B cell (primary cell): ENCODE data around the gene MPC2. TPM values are rescaled to one million over a fixed set of nuclear protein-coding genes. Genes with fewer than 3 reads are reported as not detected.

ENCODE experiments used
- ATAC-seq: fragments of 200-7000 bp; cut with Tn5 transposase; one replicate; pipeline ENCODE4 v1.10.0; 2021; ENCODE audit warnings: low read depth, mild to moderate bottlenecking, moderate number of reproducible peaks, moderate library complexity
- CTCF ChIA-PET: fragments of 350-600 bp; sonication (Branson Sonifier 250); formaldehyde crosslinking; loops from one replicate; lab custom pipeline; 2021; ENCODE audit warnings: antibody characterized with exemption, inconsistent platforms; lab: Charles Lee
- POLR2A ChIA-PET: fragments of 350-600 bp; sonication (Branson Sonifier 250); formaldehyde crosslinking; loops from one replicate; lab custom pipeline; 2021; ENCODE audit warnings: antibody characterized with exemption; lab: Charles Lee
- DNase-seq: peaks from one replicate; pipeline ENCODE4 v3.0.0; 2013
- H2AFZ ChIP-seq: 2 replicates; pipeline ENCODE4 v1.6.1; 2012; ENCODE audit warnings: mild to moderate bottlenecking, low read depth, low read length; ENCODE audit not compliant: insufficient read depth, poor library complexity, severe bottlenecking
- H3K27ac ChIP-seq, 2 donors: 1 replicate in 1 of 2; 2 replicates in 1 of 2; pipeline ENCODE4 v1.5.1; 2012 to 2013; ENCODE audit warnings: low read length in 2 of 2, mild to moderate bottlenecking in 2 of 2, moderate library complexity in 1 of 2
- H3K27me3 ChIP-seq, 4 experiments: fragments of 200-600 bp in 1 of 4; sonication (generic) in 1 of 4; replicated peaks in 1 of 4; 1 replicate in 2 of 4; 2 replicates in 2 of 4; pipeline versions ENCODE4 v1.6.1 to v1.7.0; 2013 to 2016; ENCODE audit warnings: low read length in 3 of 4, mild to moderate bottlenecking in 2 of 4, mixed read lengths in 1 of 4, moderate library complexity in 1 of 4; ENCODE audit not compliant: insufficient read depth in 4 of 4, control insufficient read depth in 3 of 4; ENCODE audit errors: control extremely low read depth in 1 of 4
- H3K36me3 ChIP-seq, 2 experiments: replicated peaks in 1 of 2; 1 replicate in 1 of 2; 2 replicates in 1 of 2; pipeline versions ENCODE4 v1.6.1 to v1.7.1; 2013; ENCODE audit warnings: low read length in 1 of 2; ENCODE audit not compliant: insufficient read depth in 2 of 2, control insufficient read depth in 1 of 2; ENCODE audit errors: control extremely low read depth in 1 of 2, extremely low read depth in 1 of 2
- H3K4me1 ChIP-seq, 2 donors: fragments of 200-600 bp in 1 of 2; sonication (generic) in 1 of 2; 1 replicate in 1 of 2; 2 replicates in 1 of 2; pipeline versions ENCODE4 v1.5.1 to v1.6.1; 2013 to 2017; ENCODE audit warnings: low read length in 2 of 2; ENCODE audit not compliant: control insufficient read depth in 2 of 2, insufficient read depth in 2 of 2
- H3K4me2 ChIP-seq: replicated peaks from 2 replicates; pipeline ENCODE3; 2012; ENCODE audit warnings: mild to moderate bottlenecking, low read depth, low read length; ENCODE audit not compliant: poor library complexity, severe bottlenecking
- H3K4me3 ChIP-seq, 5 experiments: fragments of 200-600 bp in 1 of 5; sonication (generic) in 1 of 5; 1 replicate in 3 of 5; 2 replicates in 2 of 5; pipeline versions ENCODE4 v1.5.1 to v1.7.0; 2011 to 2016; ENCODE audit warnings: low read length in 4 of 5, mild to moderate bottlenecking in 4 of 5, low read depth in 2 of 5, control low read depth in 1 of 5, moderate library complexity in 1 of 5; ENCODE audit not compliant: insufficient read depth in 1 of 5; ENCODE audit errors: control extremely low read depth in 1 of 5, extremely low read depth in 1 of 5
- H3K79me2 ChIP-seq: fragments of 200-600 bp; sonication (generic); one replicate; pipeline ENCODE4 v1.6.0; 2016; ENCODE audit warnings: low read length; ENCODE audit not compliant: control insufficient read depth, insufficient read depth
- H3K9ac ChIP-seq: fragments of 200-600 bp; sonication (generic); 2 replicates; pipeline ENCODE4 v1.6.1; 2017; ENCODE audit warnings: mild to moderate bottlenecking, low read length, moderate library complexity
- H3K9me3 ChIP-seq, 3 donors: one replicate each; pipeline versions ENCODE4 v1.6.1 to v1.7.1; 2013; ENCODE audit warnings: low read length in 2 of 3; ENCODE audit not compliant: control insufficient read depth in 2 of 3, insufficient read depth in 1 of 3; ENCODE audit errors: control extremely low read depth in 1 of 3
- H4K20me1 ChIP-seq: 2 replicates; pipeline ENCODE4 v1.6.0; 2012; ENCODE audit warnings: mild to moderate bottlenecking, low read length; ENCODE audit not compliant: insufficient read depth, control insufficient read depth, poor library complexity, severe bottlenecking
- H3K27ac Mint-ChIP-seq: one replicate; pipeline ENCODE4 v1.8.0; 2021; ENCODE audit warnings: mixed read lengths
- H3K27me3 Mint-ChIP-seq: one replicate; pipeline ENCODE4 v1.8.0; 2021; ENCODE audit warnings: mixed read lengths
- H3K4me1 Mint-ChIP-seq: one replicate; pipeline ENCODE4 v1.8.0; 2021; ENCODE audit warnings: mixed read lengths
- H3K4me3 Mint-ChIP-seq: one replicate; pipeline ENCODE4 v1.8.0; 2021; ENCODE audit warnings: mixed read lengths
- H3K9me3 Mint-ChIP-seq: one replicate; pipeline ENCODE4 v1.8.0; 2022; ENCODE audit warnings: mixed read lengths; ENCODE audit not compliant: insufficient read depth
- EZH2 ChIP-seq: IDR thresholded peaks from 2 replicates; pipeline ENCODE4 v1.6.1; 2012; ENCODE audit warnings: borderline replicate concordance, low read depth, mild to moderate bottlenecking, moderate library complexity, low read length; ENCODE audit not compliant: insufficient read depth, poor library complexity, severe bottlenecking
- WGBS: methylation state at CpG from one replicate; pipeline ENCODE4 v1.1.5; 2013; ENCODE audit warnings: missing lambda C conversion rate; ENCODE audit not compliant: insufficient coverage; 5-methylcytosine and 5-hydroxymethylcytosine counted together
- intact Hi-C: fragments of 100-400 bp; cut with micrococcal nuclease; formaldehyde crosslinking; loops from one replicate; pipeline ENCODE4 v1.10.0; 2022
- polyA plus RNA-seq: library from polyadenylated mRNA; depleted of rRNA; stranded (reverse); fragments of >200 nt; gene quantifications from 2 replicates; pipeline ENCODE4 v1.2.3, GENCODE V29; 2012
- total RNA-seq, 2 donors: library from RNA; stranded (reverse); fragments of 120-200 nt in 1 of 2; gene quantifications; 1 replicate in 1 of 2; 2 replicates in 1 of 2; pipeline versions ENCODE4 v1.2.3 to v1.2.4, GENCODE V29; 2013 to 2022
- TF ChIP-seq, protein P1 (sequence below): fragments of 200-600 bp; IDR thresholded peaks from one replicate; pipeline ENCODE4 v1.8.0; 2022; ENCODE audit warnings: antibody characterized with exemption, mild to moderate bottlenecking

MPC2 gene
- total and polyA plus RNA-seq, 2 donors (not counting 1 experiment from before 2014, with no cell fraction given): 16.4 to 17.5 TPM

GRCh38 chr1:167955915-167956314, 19.0 kb upstream of the MPC2 start:
- no peaks in the 10 kb centered on the region for H3K4me1 ChIP-seq
- DNase-seq: no peak
- ChIA-PET CTCF (no interaction called here), POLR2A (no interaction called here)
- no peaks in the 10 kb centered on the region for H3K27me3 ChIP-seq
- H3K79me2 ChIP-seq: peaks cover 45% of the 10 kb centered on the region
- no peaks in the 10 kb centered on the region for H3K9me3 ChIP-seq
- ATAC-seq: no peak
- TF ChIP-seq, protein P1, sequence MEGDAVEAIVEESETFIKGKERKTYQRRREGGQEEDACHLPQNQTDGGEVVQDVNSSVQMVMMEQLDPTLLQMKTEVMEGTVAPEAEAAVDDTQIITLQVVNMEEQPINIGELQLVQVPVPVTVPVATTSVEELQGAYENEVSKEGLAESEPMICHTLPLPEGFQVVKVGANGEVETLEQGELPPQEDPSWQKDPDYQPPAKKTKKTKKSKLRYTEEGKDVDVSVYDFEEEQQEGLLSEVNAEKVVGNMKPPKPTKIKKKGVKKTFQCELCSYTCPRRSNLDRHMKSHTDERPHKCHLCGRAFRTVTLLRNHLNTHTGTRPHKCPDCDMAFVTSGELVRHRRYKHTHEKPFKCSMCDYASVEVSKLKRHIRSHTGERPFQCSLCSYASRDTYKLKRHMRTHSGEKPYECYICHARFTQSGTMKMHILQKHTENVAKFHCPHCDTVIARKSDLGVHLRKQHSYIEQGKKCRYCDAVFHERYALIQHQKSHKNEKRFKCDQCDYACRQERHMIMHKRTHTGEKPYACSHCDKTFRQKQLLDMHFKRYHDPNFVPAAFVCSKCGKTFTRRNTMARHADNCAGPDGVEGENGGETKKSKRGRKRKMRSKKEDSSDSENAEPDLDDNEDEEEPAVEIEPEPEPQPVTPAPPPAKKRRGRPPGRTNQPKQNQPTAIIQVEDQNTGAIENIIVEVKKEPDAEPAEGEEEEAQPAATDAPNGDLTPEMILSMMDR: no peak
- TF ChIP-seq EZH2: no peak
- H3K4me3 ChIP-seq: no peak overlapping the region
- H3K9ac ChIP-seq: no peak overlapping the region
- H4K20me1 ChIP-seq: peaks cover 13% of the 10 kb centered on the region
- Mint-ChIP-seq H3K9me3 (no peaks in the 10 kb centered on the region), H3K4me1 (peaks cover 4% of the 10 kb centered on the region), H3K4me3 (no peak overlapping the region), H3K27ac (no peak overlapping the region), H3K27me3 (no peaks in the 10 kb centered on the region)
- intact Hi-C loops: no loop called here
- peaks cover 0 to 19% of the 10 kb centered on the region in 2 experiments for H3K36me3 ChIP-seq
- no peak overlapping the region for H3K4me2 ChIP-seq
- no peak overlapping the region for H2AFZ ChIP-seq
- no peak overlapping the region for H3K27ac ChIP-seq
- WGBS: no CpG with 5 or more reads among the region's 2 CpGs

- ATAC-seq (no peak), DNase-seq (no peak)
- WGBS: no CpG with 5 or more reads among the region's 1 CpG
- ChIA-PET POLR2A (no interaction called here), CTCF (no interaction called here)
- Mint-ChIP-seq H3K27me3 (no peaks in the 10 kb centered on the region), H3K27ac (no peak overlapping the region), H3K4me1 (peaks cover 21% of the 10 kb centered on the region), H3K9me3 (no peaks in the 10 kb centered on the region), H3K4me3 (no peak overlapping the region)
- intact Hi-C loops: no loop called here
- Histone ChIP-seq H3K4me2 (no peak overlapping the region), H3K9ac (no peak overlapping the region), H3K27me3 (no peaks in the 10 kb centered on the region), H3K4me1 (no peaks in the 10 kb centered on the region), H3K9me3 (no peaks in the 10 kb centered on the region), H3K27ac (no peak overlapping the region), H3K36me3 (peaks cover 0 to 24% of the 10 kb centered on the region in 2 experiments), H3K79me2 (peaks cover 62% of the 10 kb centered on the region), H4K20me1 (peaks cover 25% of the 10 kb centered on the region), H2AFZ (no peak overlapping the region), H3K4me3 (no peak overlapping the region)
- TF ChIP-seq, protein P1: no peak
- no peak for TF ChIP-seq EZH2
These were observed 13.7 kb upstream of the MPC2 start for GRCh38 chr1:167950569-167950968.
